ENCODE results near the gene HP1BP3. TPM values are rescaled to one million over a fixed set of nuclear protein-coding genes. Genes with fewer than 3 reads are reported as not detected.

The HP1BP3 gene
- total RNA-seq, 1 experiment from 2014 or later: 207 TPM

GRCh38 chr1:20696397-20697333, 90.4 kb downstream of the HP1BP3 start:
- RAD21 ChIA-PET (ENCODE audit: low non-redundant PET in 1 of 2, low total read pairs in 2 of 2, uncharacterized antibody in 2 of 2, unreplicated experiment in 2 of 2): interaction anchor here (0.5 to 2.1 kb wide), 12 partner anchors 32 to 672 kb away, joined by 3 to 25 read pairs (median 4); partner anchors contain the start of genes HP1BP3 (in 1 of the 2) and SH2D5 (in 1 of the 2)
- CTCF ChIA-PET: interaction anchor here (0.6 to 2.8 kb wide), 27 partner anchors 10 to 793 kb away, joined by 3 to 104 read pairs (median 4); partner anchors contain the start of genes HP1BP3 and SH2D5
- Histone ChIP-seq H3K9me3 (ENCODE audit: control insufficient read depth in 1 of 2, insufficient read depth in 1 of 2, low read depth in 1 of 2, low read length in 2 of 2) (no peaks in the 10 kb centered on the region), H3K27me3 (ENCODE audit: insufficient read depth, low read length) (no peaks in the 10 kb centered on the region), H3K4me1 (ENCODE audit: control insufficient read depth in 1 of 2, insufficient read depth in 2 of 2, low read length in 2 of 2) (peaks cover 25 to 39% of the 10 kb centered on the region in 2 experiments), H2AFZ (ENCODE audit: low read depth, low read length, poor library complexity, severe bottlenecking) (peak overlapping the region; percentile 89), H3K36me3 (ENCODE audit: control insufficient read depth in 1 of 2, insufficient read depth in 2 of 2, low read length in 2 of 2) (no peaks in the 10 kb centered on the region), H3K9me2 (ENCODE audit: insufficient read depth) (no peaks in the 10 kb centered on the region), H4K20me1 (ENCODE audit: insufficient read depth) (no peaks in the 10 kb centered on the region), H3K79me2 (ENCODE audit: insufficient read depth, low read length) (no peaks in the 10 kb centered on the region), H3K4me2 (ENCODE audit: low read length) (peak overlapping the region; percentile 96), H3K4me3 (replicated peaks in 1 of 2; ENCODE audit: low read depth in 1 of 2, low read length in 2 of 2) (peak overlapping the region; percentile 44 to 62), H3K27ac (ENCODE audit: low read depth, low read length) (peak overlapping the region; percentile 88), H3K9ac (ENCODE audit: low read length) (peak overlapping the region; percentile 67)
- ATAC-seq (peak; percentile 90), DNase-seq (ENCODE audit: low read depth, low spot score) (peak; percentile 69)
- POLR2A ChIA-PET: interaction anchor here (0.9 to 1.4 kb wide), 3 partner anchors 16 to 499 kb away, joined by 3 to 16 read pairs (median 3); no protein-coding TSS in a partner anchor
- no TSS peak for BruUV-seq (replicated peaks)
- intact Hi-C loops (cut with micrococcal nuclease): loop anchor here (1.0 to 2.0 kb wide), 3 partner anchors 90 to 672 kb away; partner anchors contain the start of gene HP1BP3
- TF ChIP-seq SRF (IDR thresholded peaks at IDR 0.05; ENCODE audit: low read depth) (no peak), YY1 (IDR thresholded peaks at IDR 0.05; ENCODE audit: extremely low read depth, insufficient replicate concordance, low read depth, low read length) (peak; percentile 12), JUND (IDR thresholded peaks at IDR 0.05) (no peak), CBX3 (IDR thresholded peaks at IDR 0.05; ENCODE audit: low read depth) (peak; percentile 69; the same call in 1 of the 2 replicates), SP1 (IDR thresholded peaks at IDR 0.05; ENCODE audit: low read depth) (no peak), POLR2A (IDR thresholded peaks at IDR 0.05; ENCODE audit: borderline replicate concordance, extremely low read depth, insufficient read depth, insufficient read length) (no peak), ZNF274 (IDR thresholded peaks at IDR 0.05; ENCODE audit: low read depth, low read length) (no peak), FOSL1 (IDR thresholded peaks at IDR 0.05; ENCODE audit: low read depth) (no peak), TCF7L2 (IDR thresholded peaks at IDR 0.05; ENCODE audit: borderline replicate concordance, extremely low read depth, insufficient read depth, insufficient read length) (no peak), RAD21 (IDR thresholded peaks at IDR 0.05; ENCODE audit: low read depth) (peak; percentile 91), POLR2AphosphoS5 (IDR thresholded peaks at IDR 0.05; ENCODE audit: low read depth, low read length) (peak; percentile 55), ZFX (IDR thresholded peaks at IDR 0.05) (peak; percentile 53; the same call in 1 of the 2 replicates), SIN3A (IDR thresholded peaks at IDR 0.05; ENCODE audit: low read depth) (no peak), EGR1 (IDR thresholded peaks at IDR 0.05; ENCODE audit: low read depth) (peak; percentile 53; the same call in 1 of the 2 replicates), EZH2phosphoT487 (IDR thresholded peaks at IDR 0.05; ENCODE audit: borderline replicate concordance) (no peak), CEBPB (IDR thresholded peaks at IDR 0.05; ENCODE audit: low read depth) (no peak), EZH2 (IDR thresholded peaks at IDR 0.05) (no peak), ELF1 (IDR thresholded peaks at IDR 0.05; ENCODE audit: borderline replicate concordance, low read depth) (no peak)
- TF ChIP-seq, protein P1, sequence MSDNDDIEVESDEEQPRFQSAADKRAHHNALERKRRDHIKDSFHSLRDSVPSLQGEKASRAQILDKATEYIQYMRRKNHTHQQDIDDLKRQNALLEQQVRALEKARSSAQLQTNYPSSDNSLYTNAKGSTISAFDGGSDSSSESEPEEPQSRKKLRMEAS (IDR thresholded peaks at IDR 0.05): peak; percentile 94
- TF ChIP-seq, protein P2, sequence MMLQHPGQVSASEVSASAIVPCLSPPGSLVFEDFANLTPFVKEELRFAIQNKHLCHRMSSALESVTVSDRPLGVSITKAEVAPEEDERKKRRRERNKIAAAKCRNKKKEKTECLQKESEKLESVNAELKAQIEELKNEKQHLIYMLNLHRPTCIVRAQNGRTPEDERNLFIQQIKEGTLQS (IDR thresholded peaks at IDR 0.05): no peak
- TF ChIP-seq, protein P3, sequence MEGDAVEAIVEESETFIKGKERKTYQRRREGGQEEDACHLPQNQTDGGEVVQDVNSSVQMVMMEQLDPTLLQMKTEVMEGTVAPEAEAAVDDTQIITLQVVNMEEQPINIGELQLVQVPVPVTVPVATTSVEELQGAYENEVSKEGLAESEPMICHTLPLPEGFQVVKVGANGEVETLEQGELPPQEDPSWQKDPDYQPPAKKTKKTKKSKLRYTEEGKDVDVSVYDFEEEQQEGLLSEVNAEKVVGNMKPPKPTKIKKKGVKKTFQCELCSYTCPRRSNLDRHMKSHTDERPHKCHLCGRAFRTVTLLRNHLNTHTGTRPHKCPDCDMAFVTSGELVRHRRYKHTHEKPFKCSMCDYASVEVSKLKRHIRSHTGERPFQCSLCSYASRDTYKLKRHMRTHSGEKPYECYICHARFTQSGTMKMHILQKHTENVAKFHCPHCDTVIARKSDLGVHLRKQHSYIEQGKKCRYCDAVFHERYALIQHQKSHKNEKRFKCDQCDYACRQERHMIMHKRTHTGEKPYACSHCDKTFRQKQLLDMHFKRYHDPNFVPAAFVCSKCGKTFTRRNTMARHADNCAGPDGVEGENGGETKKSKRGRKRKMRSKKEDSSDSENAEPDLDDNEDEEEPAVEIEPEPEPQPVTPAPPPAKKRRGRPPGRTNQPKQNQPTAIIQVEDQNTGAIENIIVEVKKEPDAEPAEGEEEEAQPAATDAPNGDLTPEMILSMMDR (IDR thresholded peaks at IDR 0.05 in 2 of 3, conservative IDR thresholded peaks at IDR 0.05 in 1 of 3; ENCODE audit: borderline replicate concordance in 1 of 3, insufficient read depth in 1 of 3, low read depth in 2 of 3, low read length in 2 of 3): peak; percentile 77 to 86 (median 78)
- TF ChIP-seq, protein P4, sequence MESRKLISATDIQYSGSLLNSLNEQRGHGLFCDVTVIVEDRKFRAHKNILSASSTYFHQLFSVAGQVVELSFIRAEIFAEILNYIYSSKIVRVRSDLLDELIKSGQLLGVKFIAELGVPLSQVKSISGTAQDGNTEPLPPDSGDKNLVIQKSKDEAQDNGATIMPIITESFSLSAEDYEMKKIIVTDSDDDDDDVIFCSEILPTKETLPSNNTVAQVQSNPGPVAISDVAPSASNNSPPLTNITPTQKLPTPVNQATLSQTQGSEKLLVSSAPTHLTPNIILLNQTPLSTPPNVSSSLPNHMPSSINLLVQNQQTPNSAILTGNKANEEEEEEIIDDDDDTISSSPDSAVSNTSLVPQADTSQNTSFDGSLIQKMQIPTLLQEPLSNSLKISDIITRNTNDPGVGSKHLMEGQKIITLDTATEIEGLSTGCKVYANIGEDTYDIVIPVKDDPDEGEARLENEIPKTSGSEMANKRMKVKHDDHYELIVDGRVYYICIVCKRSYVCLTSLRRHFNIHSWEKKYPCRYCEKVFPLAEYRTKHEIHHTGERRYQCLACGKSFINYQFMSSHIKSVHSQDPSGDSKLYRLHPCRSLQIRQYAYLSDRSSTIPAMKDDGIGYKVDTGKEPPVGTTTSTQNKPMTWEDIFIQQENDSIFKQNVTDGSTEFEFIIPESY (IDR thresholded peaks at IDR 0.05; ENCODE audit: extremely low read depth, insufficient replicate concordance, low read length): peak; percentile 19

Data from HCT116 (cell line).